GM19023 (cell line): Measurements from ENCODE around the gene IQSEC3.
A peak's percentile ranks its signal among the peaks of the same experiment; 100 is the strongest.
"Not testable (repeated sequence)": the region's sequence is repeated elsewhere in the genome, so short reads cannot be mapped to it uniquely, and the experiment has no call there.

Source experiments
- ATAC-seq: cut with Tn5 transposase; IDR thresholded peaks from one replicate; pipeline ENCODE4 v1.9.1; 2021; ENCODE audit warnings: mild to moderate bottlenecking, moderate library complexity; ENCODE audit not compliant: unreplicated experiment

IQSEC3 gene

DNA sequence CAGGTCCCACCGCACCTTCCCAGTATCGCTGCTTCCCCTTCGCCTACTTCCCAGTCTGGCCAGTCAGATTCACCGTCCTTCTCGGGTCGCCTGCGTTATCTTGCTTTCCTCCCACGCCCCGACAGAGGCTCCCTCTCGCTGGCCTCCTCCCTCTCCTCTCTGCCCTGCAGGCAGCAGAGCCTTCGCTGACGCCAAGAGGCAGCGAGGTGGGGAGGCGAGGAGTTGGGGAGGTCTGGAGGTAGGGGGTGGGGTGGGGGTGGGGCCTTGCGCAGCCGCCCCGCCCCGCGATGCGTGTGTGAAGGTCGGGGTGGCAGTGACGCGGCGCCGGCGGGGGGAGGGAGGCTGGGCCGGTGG lies at the start of gene IQSEC3:
Gene IQSEC3 (plus strand): TSS at position 340 of the 354 bp plus-strand sequence. CDS start 116 bp downstream, outside the sequence.
- not testable (repeated sequence) for ATAC-seq

DNA sequence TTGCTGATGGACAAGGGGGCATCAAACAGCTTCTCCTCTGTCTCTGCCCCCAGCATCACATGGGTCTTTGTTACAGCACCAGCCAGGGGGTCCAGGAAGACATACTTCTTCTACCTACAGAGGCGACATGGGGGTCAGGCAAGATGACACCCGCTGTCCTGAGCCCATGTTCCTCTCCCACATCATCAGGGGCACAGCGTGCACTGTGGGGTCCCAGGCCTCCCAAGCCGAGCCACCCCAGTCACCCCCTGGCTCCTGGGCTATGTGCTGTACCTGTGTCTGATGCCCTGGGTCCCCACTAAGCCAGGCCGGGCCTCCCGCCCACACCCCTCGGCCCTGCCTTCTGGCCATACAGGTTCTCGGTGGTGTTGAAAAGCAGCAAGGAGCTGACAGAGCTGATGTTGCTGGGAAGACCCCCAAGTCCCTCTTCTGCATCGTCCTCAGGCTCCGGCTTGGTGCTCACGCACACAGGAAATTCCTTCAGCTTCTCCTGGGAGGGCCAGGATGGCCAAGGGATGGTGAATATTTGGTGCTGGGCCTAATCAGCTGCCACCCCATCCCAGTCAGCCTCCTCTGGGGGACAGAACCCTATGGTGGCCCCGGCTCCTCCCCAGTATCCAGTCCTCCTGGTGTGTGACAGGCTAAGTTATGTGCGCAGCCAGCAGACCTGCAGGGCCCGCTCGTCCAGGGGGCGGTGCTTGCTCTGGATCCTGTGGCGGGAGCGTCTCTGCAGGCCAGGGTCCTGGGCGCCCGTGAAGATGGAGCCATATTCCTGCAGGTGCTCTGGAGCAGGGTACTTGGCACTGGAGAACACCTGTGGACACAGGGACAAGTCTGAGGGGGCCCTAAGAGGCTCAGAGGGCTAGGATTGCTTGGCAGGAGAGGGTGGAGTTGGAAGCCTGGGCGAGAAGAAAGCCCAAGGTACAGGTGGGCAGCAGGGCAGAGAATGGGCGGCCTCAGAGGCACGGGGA lies 48.9 kb upstream of the IQSEC3 start:
- not testable (repeated sequence) for ATAC-seq

DNA sequence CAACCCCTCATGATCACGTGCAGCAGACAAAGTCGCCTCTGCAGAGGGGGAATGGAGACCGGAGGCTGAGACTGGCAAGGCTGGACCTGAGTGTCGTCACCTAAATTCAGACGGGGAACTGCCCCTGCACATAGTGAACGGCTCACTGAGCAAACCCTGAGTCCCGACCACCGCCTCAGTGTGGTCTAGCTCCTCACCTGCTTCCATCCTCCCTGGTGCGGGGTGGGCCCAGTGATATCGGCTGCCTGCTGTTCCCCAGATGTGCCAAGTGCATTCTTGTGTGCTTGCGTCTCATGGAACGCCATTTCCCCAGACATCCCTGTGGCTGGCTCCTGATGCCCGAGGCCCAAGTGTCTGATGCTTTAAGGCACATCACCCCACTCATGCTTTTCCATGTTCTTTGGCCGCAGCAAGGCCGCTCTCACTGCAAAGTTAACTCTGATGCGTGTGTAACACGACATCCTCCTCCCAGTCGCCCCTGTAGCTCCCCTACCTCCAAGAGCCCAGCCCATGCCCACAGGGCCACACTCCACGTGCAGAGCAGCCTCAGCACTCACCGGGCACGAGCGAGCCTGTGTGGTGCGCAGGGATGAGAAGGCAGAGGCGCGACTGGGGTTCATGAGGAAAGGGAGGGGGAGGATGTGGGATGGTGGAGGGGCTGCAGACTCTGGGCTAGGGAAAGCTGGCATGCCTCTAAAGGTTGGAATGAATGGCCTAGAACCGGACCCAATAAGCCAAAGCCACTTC lies 47.6 kb upstream of the IQSEC3 start:
- not testable (repeated sequence) for ATAC-seq

DNA sequence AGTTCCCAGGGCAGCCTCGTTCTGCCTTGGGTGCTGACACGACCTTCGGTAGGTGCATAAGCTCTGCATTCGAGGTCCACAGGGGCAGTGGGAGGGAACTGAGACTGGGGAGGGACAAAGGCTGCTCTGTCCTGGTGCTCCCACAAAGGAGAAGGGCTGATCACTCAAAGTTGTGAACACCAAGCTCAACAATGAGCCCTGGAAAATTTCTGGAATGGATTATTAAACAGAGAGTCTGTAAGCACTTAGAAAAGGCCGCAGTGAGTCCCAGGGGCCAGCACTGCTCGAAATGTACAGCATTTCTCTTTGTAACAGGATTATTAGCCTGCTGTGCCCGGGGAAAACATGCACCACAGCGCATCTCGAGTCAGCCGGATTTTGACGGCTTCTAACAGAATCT lies 46.7 kb upstream of the IQSEC3 start:
- not testable (repeated sequence) for ATAC-seq

DNA sequence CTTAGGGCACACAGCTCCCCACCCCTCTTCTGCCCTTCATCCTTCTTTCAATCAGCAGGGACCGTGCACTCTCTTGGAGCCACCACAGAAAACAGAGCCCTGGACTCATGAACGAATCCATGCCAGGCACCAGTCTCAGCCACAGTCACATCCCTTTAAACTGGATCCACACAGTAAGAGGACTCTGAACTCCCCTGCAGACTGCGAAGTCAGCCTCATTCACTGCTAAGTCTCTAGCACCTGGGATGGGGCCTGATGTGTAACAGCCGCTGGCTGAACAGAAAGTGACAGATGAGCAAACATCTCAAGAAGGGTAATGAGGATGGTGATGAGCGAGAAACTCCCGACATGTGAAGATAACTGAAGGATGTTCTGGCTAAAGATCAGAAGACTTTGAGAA lies 45.8 kb upstream of the IQSEC3 start:
- ATAC-seq: no peak

DNA sequence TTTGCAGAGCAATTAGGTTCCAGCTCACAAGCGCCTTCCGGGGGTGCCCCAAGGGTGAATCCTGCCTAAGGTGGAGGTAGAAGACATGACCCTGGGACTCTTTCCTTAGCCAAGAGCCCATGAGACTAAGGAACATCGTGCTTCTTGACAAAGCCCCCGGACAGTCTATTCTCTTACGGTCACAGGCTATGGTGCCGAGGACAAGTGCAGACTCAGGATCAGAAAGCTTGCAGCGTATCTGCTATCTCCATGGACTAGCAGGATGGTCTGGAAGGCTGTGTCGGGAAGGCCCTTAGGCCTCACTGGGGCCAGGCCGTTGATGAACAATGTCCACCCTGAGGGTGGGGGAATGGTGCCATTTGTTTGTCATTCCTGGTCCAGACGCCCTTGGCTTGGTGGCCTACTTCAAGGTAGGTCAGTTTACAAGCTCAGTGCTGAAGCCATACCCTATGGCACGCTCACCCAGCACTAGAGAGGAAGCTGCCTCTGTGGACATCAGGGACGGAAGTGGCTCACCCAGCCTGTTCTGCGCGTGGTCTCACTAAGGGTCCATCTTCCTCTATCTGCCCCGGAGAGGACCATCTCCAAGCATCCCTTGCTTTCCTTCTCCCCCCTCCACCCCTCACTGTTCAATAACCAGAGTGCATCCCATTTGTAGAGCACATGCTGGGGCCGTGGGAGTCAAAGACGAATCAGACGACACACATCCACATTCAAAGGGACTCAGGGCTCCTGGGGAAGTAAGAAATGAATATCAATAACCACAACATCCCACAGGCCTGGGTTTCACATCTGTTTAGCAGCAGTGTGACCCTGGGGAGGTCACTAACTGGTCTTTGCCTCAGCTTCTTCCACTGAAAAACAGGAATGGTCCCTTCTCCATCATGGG lies 45.0 kb upstream of the IQSEC3 start:
- ATAC-seq: peak; percentile 79

DNA sequence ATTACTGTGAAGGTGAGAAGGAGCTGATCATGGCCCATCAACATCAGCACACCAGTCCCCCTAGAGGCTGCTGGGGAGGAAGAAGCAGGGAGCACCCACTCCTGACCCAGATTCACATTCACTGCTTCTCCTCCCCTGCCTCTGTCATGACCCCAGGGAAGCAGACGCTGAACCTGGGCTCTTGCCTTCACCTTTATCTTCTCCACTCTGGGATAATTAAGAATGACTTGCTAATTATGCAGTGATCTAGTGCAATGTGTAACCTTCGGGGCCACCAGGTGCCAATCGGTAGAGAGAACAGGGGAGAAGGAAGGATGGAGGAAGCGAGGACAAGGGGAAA lies 44.4 kb upstream of the IQSEC3 start:
- peak; percentile 25 for ATAC-seq

DNA sequence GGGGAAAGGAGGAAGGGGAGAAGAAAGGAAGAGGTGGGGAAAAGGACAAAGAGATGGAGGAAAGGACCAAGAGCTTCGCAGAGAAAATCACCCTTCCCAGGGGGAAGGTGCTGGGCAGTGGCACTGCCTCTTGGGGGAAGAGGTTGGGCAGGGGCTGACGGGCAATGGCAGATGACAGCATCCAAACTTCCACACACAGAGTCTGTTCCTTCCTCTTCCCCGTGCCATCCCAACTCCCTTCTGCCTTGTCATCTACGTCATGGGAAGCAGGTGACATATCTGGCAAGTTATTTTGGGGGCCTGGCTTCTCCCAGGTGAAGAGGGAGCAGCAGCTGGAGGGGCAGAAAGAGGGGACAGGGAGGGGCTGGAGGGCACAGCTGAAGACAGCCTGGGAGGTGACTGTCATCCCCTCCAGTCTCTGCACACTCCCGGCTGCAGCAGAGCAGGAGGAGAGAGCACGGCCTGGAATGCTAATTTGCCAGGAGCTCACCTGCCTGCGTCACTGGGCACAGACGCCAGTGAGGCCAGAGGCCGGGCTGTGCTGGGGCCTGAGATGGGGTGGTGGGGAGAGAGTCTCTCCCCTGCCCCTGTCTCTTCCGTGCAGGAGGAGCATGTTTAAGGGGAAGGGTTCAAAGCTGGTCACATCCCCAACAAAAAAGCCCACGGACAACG lies 43.9 kb upstream of the IQSEC3 start:
- no peak for ATAC-seq

DNA sequence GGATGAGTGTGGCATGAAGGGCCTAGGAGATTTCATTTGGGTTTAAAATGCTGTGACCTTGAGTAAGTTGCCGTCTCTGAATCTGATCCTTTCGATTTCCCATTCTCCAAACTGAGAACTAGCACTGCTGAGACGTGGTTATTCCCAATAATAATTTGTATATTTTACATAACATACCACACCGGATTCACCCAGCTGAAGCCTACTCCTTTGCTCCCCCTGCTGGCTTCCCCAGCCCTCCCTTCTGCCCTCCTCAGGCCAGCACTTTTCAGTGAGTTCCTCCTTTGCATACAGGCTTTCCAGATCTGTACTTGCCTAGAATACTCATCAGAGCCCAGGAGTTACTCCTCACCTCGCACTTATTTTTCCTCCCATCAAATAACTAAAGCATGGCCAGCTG lies 38.7 kb upstream of the IQSEC3 start:
- not testable (repeated sequence) for ATAC-seq

DNA sequence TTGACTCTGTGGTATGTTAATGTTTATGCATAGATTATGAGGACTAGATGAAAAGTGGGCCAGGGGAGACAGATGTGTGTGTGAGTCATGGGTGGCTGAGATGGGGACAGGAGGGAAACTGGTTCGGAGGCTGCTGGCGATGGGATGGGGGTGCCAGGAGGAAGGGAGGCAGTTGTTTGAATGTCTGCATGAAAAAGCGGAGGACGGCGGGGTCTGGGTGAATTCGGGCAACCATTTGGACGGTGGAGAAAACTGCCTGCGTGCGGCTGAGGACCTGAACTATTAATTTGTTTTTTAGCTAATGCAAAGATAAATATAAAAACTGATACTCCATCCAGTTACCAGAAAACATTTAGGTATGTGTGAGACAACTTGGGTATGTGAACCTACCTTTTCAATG lies 27.8 kb upstream of the IQSEC3 start:
- not testable (repeated sequence) for ATAC-seq

DNA sequence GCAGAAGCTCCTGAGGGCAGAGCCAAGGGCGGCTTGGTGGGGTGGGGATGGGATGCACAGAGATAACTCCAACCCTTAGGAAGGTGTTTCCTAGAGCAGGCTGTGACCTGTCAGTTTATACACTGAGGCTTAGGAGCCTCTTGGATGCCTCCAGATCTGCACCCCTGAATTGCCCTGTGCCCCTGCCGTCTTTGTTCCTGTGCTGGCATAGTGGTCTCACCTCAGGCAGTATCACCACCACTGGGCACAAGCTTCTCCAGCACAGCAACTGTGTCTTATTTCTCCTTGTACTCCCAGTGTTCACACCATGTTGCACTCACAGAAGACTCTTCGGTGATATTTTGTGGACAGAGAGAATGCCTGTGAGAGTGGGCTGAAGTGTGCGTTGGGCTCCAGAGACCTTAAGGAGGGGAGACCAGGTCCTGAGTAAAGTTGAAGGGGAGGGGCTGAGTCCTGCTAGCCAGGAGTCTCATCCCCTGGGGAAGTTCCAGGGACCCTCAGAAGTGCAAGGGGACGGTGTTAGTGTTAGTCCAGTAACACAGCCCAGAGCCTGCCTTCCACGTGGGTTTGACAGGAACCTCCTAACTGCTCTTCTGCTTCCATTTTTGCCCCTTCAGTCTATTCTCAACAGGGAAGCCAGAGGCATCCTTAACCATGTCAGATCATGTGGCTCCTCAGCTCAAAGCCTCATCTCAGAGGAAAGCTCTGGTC lies 26.9 kb upstream of the IQSEC3 start:
- ATAC-seq: not testable (repeated sequence)

DNA sequence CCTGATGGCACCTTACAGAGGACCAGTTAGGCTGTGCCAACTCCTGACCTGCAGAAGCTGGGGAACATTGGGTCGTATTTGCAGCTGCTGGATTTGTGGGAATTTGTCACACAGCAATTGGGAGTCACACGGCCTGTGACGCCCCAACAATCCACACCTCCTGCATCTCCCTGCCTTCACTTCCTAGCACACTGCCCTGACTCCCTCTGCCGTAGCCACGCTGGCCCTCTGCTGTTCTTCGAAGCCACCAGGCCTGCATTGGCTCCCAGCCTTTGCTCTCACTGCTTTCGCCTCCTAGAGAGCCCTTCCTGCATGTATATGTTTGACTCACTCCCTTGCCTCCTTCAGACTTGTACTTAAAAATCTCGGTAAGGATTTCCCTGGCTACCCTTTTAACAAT lies 22.2 kb upstream of the IQSEC3 start:
- ATAC-seq: not testable (repeated sequence)

DNA sequence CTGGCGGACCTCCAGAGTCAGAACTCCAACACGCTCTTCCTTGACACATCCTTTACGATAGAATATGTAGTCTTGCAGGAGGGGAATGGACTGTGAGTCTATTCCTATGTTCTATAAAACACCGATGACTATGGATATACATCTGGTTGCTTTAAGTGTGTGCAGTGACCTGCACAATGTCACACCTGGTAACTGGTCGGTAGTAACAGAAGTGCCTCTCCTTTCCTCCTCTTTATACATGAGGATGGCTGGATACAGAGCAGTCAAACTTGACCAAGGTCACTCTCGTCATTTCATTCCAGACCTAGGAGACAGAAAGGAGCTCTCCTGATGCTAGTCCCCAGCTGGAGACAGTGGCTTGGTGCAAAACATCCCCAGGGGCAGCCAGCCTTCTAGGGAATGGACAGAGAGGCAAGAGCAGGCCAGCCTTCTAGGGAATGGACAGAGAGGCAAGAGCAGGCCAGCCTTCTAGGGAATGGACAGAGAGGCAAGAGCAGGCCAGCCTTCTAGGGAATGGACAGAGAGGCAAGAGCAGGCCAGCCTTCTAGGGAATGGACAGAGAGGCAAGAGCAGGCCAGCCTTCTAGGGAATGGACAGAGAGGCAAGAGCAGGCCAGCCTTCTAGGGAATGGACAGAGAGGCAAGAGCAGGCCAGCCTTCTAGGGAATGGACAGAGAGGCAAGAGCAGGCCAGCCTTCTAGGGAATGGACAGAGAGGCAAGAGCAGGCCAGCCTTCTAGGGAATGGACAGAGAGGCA lies 21.2 kb upstream of the IQSEC3 start:
- ATAC-seq: not testable (repeated sequence)

DNA sequence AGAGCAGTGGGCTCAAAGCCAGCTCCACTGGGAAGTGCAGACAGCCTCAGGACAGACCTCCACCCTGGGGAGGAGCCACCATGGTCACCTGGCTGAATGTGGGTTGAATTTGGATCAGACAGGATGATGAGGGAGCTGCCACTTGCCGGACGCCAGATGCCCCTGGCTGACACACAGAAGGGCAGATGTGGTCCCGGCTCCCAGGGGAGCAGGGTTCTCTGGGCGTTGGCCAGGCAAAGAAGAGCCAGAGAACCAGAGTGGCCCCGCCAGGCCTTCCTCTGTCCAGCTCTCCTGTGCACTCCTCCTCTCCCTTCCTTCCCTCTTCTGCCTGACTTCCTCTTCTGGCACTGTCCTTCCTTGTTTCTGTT lies 20.6 kb upstream of the IQSEC3 start:
- ATAC-seq: not testable (repeated sequence)

DNA sequence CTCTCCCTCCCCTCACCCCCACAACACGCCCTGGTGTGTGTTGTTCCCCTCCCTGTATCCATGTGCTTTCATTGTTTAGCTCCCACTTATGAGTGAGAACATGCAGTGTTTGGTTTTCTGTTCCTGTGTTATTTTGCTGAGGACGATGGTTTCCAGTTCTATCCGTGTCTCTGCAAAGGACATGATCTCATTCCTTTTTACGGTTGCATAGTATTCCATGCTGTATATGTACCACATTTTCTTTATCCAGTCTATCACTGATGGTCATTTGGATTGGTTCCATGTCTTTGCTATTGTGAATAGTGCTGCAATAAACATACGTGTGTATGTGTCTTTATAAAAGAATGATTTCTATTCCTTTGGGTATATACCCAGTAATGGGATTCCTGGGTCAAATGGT lies 20.0 kb upstream of the IQSEC3 start:
- not testable (repeated sequence) for ATAC-seq

DNA sequence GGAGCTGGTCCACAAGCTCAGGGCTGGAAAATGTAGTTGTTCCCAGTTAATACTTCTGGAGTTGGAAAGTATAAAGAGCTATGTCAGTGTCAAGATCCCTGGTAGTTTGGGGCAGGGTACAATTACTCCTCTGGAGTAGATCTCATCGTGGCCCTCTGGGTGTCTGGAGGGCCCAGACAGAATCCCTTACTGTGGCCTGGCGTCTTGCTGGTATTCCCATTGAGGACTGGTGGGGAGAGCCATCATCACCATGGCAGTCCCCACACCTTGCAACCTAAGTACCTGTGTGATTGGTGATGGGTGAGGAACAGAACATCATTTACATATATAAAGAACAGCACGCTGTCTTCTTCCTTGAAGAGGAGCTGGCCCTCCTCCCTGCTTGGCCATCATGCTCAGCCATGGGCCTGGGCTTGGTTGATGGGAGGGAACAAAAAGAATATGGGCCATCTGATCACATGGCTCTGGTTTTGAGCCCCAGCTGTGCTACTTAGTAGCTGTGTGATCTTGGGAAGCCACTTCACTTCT lies 18.8 kb upstream of the IQSEC3 start:
- ATAC-seq: not testable (repeated sequence)

DNA sequence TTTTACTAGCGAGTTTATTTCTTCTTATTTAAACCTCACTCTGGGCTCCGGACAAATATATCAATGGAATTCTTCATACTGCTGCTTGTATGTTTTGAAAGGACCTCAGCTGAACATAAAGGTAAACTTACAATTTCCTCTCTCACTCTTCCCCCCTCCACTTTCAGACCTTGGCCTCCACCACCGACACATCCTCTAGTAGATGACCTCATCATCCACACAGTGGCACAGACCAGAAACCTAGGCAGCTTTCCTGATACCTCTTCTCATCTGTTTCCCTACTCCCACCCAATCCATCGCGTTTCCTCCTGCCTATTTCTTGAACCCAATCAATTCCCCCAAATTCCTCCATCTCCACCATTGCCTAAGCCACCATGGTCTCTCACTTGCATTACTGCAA lies 17.4 kb upstream of the IQSEC3 start:
- not testable (repeated sequence) for ATAC-seq

DNA sequence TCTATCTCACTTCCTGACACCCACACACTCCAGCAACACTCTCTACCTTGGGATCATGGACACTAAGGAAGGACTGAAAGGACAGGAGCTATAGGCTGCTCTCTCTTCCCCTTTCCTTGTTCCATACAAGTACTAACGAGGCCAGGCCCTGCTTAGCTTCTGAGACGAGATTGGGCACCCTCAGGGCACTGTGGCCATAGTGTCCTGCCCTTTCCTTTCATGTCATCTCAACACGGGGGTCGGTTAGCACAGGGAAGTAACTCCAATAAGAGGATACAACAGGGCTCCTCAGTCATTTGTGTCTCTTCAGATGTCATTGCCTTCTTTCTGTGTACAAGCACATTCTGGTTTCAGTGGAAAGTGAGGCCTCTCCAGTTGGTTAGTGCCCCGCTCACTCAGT lies 15.5 kb upstream of the IQSEC3 start:
- not testable (repeated sequence) for ATAC-seq

DNA sequence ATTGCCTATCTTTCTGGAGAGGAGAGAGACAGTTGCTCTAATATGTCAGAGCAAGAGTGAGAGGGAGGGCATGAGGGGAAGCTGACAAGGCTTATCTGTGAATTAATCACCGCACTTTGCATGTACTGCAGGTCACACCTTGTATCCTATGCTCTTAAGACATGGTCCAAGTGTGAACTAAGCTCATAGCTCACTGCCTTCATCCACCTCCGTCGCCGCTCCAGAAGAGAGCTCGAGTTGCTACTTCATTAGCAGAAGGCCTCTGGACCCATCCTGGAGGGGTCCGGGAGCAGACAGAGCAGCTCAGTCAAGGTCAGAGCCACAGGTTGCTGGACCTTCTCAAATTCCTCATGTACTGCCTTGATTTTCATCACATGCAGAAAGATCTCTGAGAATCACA lies 14.6 kb upstream of the IQSEC3 start:
- ATAC-seq: not testable (repeated sequence)
